Astrocyte of the hippocampus (primary cell): Measurements from ENCODE around the gene LIMK2.
"Not testable (repeated sequence)": the region's sequence is repeated elsewhere in the genome, so short reads cannot be mapped to it uniquely, and the experiment has no call there.

Experiments
- DNase-seq: peaks from one replicate; pipeline ENCODE4 v3.0.0; 2011; ENCODE audit warnings: low read depth, low spot score

LIMK2 gene

DNA sequence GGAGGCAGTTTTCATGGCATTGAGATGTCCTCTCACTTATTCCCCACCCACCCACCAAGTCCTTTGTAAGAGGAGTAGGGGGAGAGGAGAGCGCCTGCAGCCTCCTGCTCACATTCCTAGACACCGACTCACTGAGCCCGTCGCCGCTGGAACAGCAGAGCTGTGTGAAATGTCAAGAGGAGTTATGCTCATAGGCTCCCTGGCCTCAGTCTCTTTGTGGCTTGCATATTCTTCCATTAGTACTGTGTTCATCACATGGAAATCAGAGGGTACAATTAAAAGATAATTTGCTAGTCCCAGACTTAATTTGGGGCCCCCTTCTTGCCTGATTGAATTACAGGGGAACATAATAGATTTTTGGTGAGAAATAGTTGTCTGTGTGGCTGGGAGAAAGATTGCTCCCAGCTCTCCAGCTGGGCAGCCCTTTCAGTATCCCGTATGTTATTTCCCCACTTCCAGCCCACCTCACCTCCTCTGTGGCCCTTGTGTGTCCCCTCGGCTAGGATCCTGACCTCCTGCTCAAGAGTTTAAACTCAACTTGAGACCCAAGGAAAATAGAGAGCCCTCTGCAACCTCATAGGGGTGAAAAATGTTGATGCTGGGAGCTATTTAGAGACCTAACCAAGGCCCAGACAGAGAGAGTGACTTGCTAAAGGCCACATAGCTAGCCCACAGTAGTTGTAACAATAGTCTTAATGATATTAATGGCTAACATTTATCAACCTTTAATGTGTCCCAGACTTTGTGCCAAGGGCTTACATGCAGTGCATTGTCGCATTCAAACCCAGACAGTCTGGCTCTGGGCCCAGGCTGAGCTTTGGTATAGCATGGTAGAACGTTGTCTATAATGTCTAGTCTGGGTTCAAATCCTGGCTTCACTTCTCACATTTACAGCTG lies 32.2 kb downstream of the LIMK2 start:
- DNase-seq = peak; percentile 97

DNA sequence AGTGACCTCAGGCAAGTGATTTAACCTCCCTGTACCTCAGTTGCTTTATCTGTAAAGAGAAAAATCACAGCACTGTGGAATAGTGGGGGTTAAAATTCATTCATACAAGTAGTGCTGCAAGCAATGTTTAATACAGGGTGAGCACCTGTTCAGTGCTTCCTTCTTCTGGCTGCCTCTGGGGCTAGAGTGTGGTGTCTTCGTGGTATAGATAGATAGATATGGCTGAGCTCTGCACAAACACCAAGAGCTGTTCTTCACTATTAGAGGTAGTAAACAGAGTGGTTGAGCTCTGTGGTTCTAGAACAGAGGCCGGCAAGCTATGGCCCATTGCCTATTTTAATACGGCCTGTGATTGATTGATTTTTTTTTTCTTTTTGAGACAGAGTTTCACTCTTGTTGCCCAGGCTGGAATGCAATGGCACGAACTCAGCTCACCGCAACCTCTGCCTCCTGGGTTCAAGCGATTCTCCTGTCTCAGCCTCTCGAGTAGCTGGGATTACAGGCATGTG lies 32.9 kb downstream of the LIMK2 start:
- no peak for DNase-seq

DNA sequence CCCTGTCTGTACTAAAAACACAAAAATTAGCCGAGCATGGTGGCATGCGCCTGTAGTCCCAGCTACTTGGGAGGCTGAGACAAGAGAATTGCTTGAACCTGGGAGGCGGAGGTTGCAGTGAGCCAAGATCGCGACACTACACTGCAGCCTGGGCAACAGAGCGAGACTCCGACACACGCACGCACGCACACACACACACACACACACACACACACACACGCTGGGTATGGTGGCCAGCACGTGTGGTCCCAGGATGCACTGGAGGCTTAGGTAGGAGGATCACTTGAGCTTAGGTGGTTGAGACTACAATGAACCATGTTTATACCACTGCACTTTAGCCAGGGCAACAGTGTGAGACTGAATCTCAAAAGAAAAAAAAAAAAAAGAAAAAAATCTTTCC lies 33.9 kb downstream of the LIMK2 start:
- DNase-seq = not testable (repeated sequence)

DNA sequence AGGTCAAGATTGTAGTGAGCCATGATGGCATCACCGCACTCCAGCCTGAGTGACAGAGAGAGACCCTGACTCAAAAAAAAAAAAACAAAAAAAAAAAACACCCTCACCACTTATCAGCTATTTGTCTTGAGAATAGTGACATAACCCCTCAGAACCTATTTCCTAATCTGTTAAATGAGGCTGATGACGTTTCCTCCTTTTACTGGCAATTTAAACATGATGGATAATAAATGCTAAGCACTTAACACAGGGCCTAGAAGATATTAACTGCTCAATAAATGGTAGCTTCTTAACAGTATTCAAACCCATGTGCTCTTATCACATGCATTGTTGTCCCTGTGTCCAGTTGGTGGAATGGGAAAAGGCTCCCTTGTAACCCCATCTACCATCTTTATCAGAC lies 34.6 kb downstream of the LIMK2 start:
- DNase-seq = no peak

DNA sequence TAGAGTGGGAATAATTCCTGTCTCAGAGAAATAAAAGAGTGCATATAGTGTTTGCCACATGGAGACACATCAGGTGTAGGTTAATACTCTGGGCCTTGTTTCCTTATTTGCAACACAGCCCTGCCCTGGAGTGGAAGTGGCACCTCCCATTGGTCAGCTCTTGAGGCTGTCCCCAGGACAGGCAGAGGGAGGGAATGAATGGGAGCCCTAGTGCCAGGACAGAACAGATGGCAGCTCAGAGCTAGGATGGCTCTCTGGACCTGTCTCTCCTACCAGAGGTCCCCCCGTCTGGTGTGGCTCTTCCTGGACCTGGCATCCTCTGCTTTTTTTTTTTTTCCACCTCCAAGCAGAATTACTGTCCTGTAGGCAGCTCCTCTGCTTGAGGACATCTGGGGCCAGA lies 35.6 kb downstream of the LIMK2 start:
- no peak for DNase-seq

DNA sequence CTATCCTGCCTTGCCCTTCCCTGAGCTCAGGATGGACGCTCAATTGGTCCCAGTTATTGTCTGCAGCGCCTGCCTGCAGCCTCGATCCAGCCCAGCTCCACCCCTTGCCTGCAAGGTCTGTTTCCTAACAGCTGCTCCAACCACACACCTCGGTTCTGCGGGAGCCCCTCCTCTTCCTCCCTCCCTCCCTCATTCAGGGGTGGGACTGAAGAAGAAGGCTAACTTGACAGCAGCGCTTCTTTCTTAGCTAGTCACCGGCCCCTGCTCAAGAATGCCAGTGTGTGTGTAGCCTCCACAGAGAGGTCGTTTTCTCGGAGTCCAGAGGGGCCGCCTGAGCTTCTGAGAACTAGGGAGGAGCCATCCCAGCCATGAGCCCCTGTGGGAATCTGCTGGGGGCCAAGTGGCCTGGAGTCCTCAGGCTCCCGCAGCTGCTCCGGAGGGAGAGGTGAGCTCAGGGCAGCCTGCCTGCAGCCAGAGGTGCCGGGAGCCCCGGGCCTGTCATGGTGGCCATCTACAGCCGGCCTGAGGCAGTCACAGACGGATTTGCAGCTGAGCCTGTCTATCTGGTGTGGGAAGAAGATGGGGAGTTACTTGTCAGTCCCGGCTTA lies 36.1 kb downstream of the LIMK2 start:
- DNase-seq = peak; percentile 95

DNA sequence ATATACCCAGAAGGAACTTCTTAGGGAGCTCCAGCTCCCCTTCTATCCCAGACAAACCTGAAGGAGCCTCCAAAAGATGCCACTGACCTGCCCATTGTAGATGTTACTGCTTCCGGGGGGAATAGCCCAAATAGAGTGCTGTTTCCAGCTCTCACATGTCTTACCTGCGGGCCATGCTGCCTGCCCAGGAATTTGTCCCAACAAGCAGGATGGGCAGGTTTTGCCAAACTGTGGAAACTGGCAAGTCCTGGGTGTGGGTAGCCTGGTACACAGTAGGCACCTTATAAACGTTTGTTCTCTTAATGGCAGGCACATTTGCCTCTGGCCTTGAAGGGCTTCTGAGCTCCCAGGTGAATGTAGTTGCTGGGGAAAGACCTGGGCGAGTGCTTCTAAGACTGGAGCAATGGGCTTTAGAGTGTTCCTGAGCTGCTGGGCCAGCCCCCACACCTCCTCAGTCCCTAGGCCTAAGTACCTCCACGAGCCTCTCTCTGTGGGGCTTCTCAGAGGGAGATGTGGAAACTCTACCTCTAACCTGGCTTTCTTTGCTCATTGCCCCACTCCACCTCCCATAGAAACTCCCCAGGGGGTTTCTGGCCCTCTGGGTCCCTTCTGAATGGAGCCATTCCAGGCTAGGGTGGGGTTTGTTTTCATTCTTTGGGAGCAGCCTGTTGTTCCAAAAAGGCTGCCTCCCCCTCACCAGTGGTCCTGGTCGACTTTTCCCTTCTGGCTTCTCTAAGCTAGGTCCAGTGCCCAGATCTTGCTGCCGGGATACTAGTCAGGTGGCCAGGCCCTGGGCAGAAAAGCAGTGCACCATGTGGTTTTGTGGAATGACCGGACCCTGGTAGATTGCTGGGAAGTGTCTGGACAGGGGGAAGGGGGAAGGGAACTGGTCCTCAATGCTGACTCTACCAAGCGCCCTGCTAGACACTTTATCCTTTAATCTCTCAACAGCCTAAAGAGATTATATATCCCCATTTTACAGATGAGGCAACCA lies 37.2 kb downstream of the LIMK2 start:
- peak; percentile 73 for DNase-seq

DNA sequence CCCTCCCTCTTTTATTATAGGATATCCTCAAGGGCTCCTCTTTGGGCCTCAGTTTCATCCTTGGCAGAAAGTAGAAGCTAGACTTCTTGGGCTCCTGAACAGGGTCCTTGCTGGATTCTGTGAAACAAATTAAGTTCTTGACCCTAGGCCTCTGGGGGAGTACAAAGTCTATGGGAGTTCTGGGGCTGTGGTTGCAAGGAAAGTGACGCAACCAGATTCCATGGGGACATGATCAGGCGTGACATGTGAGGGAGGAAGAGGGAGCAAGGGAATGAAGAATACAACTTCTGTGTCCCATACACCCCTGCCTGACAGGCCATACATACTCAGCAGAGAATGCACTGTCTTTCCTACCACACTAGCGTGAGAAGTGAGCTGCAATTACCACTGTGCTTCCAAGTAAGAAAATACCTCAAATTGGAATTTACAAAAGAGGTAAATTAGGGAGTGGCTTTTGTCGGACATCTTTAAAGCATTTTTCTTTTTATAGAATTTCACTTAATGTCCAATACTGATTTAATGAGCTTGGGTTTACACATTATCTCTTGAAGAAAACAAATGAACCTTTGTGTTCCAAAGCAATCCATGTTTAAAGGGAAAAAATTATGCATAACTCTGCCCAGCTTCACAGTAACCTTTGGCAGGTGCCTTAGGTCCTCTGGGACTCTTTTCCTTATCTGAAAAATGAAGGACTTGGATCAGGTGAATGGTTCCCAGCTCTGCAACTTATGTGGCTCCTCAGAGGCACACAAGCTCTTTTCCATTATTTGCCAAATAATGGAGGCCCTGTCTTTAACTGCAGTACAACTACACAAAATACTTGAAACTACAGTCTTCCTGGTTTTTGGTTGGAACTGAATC lies 38.9 kb downstream of the LIMK2 start:
- DNase-seq = no peak

DNA sequence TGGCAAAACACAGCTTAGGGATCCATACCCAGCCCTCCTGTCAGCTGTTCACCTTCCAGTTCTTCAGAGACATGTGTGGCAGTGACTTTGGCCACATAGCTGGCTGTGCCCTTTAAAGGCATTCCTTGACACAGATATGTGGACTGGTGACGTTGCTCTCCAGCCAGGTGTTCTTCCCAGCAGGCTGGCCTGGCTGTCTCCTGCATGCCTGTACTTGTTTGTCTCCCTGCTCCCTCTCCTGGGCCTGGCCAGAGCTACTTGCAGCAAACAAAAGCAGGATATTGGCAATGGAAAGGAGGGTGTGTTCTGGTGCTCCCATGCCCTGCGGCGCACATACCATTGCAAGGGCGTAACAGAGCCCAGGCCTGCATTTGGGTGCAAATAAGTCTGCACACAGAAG lies 41.9 kb downstream of the LIMK2 start:
- DNase-seq = no peak

DNA sequence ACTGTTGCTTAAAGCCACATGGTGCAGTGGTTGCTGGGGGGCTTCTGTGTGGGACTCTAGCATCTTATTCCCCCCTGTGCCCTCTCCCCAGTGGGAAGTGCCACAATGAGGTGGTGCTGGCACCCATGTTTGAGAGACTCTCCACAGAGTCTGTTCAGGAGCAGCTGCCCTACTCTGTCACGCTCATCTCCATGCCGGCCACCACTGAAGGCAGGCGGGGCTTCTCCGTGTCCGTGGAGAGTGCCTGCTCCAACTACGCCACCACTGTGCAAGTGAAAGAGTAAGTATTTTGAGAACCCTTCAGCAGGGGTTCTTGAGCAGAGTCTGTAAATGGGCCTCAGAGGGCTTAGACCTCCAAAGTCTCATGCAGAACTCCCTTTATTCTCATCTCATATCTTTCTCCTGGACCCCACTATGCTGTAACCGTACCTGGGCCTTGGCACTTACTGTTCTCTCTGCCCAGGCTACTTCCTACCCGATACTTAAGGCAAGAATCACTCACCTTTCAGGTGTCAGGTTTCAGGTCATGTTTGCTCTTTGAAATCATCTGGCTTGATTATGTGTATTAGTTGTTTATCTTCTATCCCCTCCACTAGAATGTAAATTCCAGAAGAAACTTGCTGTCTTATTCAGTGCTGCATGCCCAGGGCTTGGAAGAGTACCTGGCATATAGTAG lies 47.8 kb downstream of the LIMK2 start:
- no peak for DNase-seq

DNA sequence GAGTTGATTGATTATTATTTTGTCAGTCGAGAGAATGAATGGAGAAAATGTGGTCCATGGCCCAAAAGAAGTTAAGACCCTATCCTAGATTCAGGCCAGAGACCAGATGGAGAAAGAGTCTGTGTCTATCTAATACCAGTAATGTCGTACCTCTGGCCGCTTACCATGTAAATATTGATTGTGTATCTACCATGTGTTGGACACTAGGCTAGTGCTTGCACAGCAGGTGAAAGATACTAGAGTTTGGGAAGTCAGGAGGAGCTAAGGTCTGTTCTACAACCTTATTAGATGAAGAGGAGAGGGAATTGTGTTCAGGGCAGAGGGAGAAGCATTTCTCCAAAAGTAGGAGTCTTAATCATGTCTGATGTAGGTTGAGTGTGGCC lies 48.4 kb downstream of the LIMK2 start:
- DNase-seq = no peak

DNA sequence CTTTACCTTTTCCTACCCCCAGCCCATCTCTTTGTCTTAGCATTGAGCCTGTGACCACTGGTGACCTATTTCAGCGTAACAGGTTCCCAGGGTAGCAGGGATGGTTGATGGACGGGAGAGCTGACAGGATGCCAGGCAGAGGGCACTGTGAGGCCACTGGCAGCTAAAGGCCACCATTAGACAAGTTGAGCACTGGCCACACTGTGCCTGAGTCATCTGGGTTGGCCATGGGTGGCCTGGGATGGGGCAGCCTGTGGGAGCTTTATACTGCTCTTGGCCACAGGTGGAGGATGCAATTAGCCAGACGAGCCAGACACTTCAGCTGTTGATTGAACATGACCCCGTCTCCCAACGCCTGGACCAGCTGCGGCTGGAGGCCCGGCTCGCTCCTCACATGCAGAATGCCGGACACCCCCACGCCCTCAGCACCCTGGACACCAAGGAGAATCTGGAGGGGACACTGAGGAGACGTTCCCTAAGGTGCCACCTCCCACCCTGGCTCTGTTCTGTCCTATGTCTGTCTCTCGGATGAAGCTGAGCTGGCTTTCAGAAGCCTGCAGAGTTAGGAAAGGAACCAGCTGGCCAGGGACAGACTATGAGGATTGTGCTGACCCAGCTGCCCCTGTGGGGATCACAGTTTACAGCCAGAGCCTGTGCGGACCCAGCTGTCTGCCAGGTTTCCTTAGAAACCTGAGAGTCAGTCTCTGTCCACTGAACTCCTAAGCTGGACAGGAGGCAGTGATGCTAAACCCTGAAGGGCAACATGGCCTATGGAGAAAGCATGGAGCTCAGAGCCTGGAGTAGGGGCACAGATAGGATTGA lies 50.4 kb downstream of the LIMK2 start:
- DNase-seq = no peak

DNA sequence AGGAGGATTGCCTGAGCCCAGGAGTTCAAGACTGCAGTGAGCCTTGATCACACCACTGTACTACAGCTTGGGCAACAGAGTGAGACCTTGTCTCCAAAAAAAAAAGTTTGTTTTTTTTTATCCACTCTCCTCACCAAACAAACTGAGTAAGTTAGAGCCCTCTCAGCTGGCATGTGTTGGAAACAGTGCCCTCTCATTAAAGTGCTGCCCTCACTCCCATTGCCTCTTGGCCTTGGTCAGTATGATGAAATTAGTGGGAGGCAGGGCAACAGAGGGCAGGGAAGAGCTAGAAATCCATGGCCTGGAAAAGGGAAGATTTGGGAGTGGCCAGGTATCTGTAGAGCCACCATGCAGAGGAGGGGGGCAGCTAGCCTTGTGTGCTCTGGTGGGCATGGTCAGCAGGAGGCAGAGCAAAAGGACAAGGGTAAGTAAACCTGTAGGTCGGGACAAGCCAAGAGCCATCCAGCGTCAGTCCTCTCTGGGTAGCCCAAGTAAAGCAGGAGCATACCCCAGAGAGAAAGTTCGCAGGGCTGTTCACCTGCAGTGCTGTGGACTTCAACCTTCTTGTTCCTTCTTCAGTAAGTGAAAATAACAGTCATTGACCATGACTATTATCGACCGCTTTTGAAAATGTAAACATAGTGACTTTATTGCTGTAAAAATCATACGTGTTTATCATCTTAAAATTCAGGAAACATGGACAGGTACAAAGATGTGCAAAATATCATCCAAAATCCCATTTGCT lies 52.0 kb downstream of the LIMK2 start:
- no peak for DNase-seq

DNA sequence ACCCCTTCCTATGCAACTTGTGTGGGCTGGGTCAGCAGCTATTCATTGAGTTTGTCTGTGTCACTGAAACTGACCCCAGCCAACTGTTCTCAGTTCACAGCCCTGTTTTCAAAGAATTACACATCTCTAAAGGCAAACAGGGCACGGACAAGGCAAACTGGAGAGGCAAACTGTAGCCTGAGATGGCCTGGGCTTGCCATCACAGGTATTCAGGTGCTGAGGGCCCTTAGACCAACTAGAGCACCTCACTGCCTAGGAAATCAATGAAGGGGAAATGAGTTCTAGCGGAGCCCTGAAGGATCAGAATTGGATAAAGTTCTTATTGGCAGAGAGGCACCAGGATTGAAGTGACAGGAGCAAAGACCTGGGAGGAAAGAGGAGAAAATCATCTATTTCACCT lies 56.2 kb downstream of the LIMK2 start:
- DNase-seq = no peak

DNA sequence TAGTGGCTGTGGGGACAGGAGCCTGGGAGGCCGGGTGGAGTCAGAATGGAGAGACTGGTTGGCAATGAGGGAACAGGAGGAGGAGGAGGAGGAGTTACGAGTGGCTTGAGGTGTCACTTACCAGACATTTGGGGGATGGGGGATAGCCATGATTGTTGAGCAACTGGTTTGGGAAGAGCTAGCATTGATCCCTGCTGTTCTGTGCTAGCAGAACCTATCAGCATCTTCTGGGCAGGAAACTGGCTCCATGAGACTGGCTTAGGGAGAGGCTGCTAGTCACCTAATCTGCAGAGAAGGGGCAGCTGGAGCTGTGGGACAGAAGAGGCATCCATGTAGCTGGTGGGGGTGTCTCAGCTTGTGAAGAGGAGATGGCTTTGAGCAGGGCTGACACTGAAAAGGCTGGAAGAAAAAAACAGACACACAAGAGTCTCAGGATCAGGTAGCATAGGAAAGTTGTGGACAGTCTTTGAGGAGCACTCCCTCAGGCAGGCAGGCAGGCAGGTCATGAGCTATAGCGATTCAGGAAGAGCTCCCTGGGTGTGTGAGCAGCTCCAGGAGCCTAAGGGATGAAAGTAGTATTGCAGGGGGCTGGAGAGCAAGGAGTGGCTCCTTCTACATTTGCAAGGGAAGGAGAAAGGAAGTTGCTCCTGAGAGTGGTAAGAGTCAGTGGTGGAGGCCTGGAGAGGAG lies 57.9 kb downstream of the LIMK2 start:
- DNase-seq = no peak

DNA sequence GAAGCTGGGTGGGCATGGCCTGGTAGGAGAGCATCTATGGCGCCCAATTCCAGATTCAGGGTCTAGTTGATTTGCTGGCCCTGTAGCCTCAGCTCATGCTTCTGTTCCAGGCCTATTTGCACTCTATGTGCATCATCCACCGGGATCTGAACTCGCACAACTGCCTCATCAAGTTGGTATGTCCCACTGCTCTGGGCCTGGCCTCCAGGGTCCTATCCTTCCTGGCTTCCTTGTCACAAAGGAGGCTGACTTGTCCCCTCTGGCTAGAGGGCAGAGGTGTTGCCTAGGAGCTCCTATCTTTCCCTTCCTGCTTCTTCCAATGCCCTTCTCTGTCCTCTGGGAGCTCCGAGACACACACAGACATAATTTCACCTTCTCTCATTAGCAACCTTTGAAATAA lies 58.9 kb downstream of the LIMK2 start:
- DNase-seq = no peak

DNA sequence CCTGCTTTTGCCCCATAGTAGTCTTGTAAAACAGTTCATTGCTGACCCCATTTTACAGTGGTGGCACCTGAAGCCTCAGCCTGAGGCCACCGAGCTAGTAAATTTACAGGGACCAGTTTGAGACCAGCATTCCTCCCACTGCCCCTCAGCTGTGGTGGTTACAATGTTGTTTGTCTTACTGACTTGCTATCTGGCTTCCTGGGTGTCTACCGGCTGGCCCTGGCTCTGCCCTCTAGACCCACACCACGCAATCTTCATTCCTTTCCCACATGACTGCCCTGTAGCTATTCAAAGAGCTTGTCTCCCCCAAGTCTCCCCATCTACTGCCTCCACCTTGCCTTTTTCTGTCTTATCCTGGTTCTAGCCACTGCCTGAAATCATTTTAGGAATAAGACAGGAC lies 59.4 kb downstream of the LIMK2 start:
- DNase-seq = peak; percentile 82
